Testis (tissue), 2 donors: ENCODE results near the gene HECW1.

ENCODE experiments used
- POLR2A ChIP-seq: fragments of 450-650 bp; IDR thresholded peaks from one replicate; pipeline ENCODE4 v1.6.1; 2017; ENCODE audit warnings: antibody characterized with exemption, mild to moderate bottlenecking, moderate library complexity
- TF ChIP-seq, protein P1 (sequence below), 3 experiments: fragments of 450-650 bp in 2 of 3; fragments of 200-600 bp in 1 of 3; sonication (generic) in 1 of 3; IDR thresholded peaks; one replicate each; pipeline ENCODE4 v1.5.1; 2016 to 2019; ENCODE audit warnings: antibody characterized with exemption in 3 of 3, mild to moderate bottlenecking in 2 of 3, moderate library complexity in 1 of 3

DNA sequence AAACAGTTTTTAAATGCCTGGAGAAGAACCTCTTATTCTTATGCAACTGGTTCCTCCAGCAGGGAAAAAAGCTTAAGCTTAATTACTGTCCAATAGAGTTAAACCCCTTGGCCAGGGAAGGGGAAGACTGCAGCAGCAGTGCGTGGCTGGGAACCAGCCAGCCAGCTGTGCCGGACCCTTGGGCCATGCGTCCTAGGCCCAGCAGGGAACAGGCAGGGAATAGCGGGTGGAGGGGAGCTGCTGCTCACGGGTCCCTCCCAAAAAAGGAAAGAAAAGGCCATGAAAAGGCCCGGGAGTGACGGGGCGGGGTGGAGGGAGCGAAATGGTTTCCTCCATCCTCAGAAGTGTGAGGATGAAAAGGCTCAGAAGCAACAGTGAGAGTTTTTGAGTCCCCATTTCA, 35.2 kb upstream of the HECW1 start:
- TF ChIP-seq POLR2A: no peak
- TF ChIP-seq, protein P1, sequence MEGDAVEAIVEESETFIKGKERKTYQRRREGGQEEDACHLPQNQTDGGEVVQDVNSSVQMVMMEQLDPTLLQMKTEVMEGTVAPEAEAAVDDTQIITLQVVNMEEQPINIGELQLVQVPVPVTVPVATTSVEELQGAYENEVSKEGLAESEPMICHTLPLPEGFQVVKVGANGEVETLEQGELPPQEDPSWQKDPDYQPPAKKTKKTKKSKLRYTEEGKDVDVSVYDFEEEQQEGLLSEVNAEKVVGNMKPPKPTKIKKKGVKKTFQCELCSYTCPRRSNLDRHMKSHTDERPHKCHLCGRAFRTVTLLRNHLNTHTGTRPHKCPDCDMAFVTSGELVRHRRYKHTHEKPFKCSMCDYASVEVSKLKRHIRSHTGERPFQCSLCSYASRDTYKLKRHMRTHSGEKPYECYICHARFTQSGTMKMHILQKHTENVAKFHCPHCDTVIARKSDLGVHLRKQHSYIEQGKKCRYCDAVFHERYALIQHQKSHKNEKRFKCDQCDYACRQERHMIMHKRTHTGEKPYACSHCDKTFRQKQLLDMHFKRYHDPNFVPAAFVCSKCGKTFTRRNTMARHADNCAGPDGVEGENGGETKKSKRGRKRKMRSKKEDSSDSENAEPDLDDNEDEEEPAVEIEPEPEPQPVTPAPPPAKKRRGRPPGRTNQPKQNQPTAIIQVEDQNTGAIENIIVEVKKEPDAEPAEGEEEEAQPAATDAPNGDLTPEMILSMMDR (IDR thresholded peaks at IDR 0.05): no peak
